ENCODE results near the gene ARHGEF10L.

- TF ChIP-seq CTCF (IDR thresholded peaks at IDR 0.05) = no peak
- no peak for TF ChIP-seq EZH2phosphoT487 (IDR thresholded peaks at IDR 0.05)
- TF ChIP-seq EZH2 (IDR thresholded peaks at IDR 0.05) = no peak
Measured at GRCh38 chr1:17595602-17595925, 56.1 kb downstream of the ARHGEF10L start.

All from neural progenitor cell (in vitro differentiated cells).